Epithelial cell of umbilical artery (primary cell): ENCODE data around the gene SNRPE. TPM values are rescaled to one million over a fixed set of nuclear protein-coding genes. Genes with fewer than 3 reads are reported as not detected.

Experiments
- total RNA-seq: library from RNA; depleted of rRNA; stranded (reverse); fragments of >200 nt; gene quantifications from 2 replicates; pipeline ENCODE4 v1.2.3, GENCODE V29; 2014

SNRPE gene
- total RNA-seq: 93.3 and 134 TPM in 2 replicates

GRCh38 chr1:203861379-203862184 is at the start of gene SNRPE:
Gene SNRPE, plus strand, starts transcription at chr1:203861599. Its CDS starts 61 bp downstream, at chr1:203861660.

Other genes with a start within 250 kb of the SNRPE start
- gene ATP2B4, start 234.8 kb upstream of the SNRPE start, total RNA-seq: 47.4 and 50.0 TPM in 2 replicates
- under 0.01 TPM in 2 replicates for gene LAX1, start 96.4 kb upstream of the SNRPE start, total RNA-seq
- 8.4 and 12.3 TPM in 2 replicates for gene ZBED6, start 66.0 kb upstream of the SNRPE start, total RNA-seq
- gene ZC3H11A, start 66.0 kb upstream of the SNRPE start, total RNA-seq: 83.1 and 84.1 TPM in 2 replicates
- gene SOX13, start 211.5 kb downstream of the SNRPE start, total RNA-seq: 10.4 and 27.7 TPM in 2 replicates